GM19438 (cell line): ENCODE results near the gene NR2F1.
"Not testable (repeated sequence)": the region's sequence is repeated elsewhere in the genome, so short reads cannot be mapped to it uniquely, and the experiment has no call there.

Experiments used
- ATAC-seq: cut with Tn5 transposase; IDR thresholded peaks from one replicate; pipeline ENCODE4 v1.9.1; 2021; ENCODE audit warnings: low read depth; ENCODE audit not compliant: unreplicated experiment

NR2F1 gene

DNA sequence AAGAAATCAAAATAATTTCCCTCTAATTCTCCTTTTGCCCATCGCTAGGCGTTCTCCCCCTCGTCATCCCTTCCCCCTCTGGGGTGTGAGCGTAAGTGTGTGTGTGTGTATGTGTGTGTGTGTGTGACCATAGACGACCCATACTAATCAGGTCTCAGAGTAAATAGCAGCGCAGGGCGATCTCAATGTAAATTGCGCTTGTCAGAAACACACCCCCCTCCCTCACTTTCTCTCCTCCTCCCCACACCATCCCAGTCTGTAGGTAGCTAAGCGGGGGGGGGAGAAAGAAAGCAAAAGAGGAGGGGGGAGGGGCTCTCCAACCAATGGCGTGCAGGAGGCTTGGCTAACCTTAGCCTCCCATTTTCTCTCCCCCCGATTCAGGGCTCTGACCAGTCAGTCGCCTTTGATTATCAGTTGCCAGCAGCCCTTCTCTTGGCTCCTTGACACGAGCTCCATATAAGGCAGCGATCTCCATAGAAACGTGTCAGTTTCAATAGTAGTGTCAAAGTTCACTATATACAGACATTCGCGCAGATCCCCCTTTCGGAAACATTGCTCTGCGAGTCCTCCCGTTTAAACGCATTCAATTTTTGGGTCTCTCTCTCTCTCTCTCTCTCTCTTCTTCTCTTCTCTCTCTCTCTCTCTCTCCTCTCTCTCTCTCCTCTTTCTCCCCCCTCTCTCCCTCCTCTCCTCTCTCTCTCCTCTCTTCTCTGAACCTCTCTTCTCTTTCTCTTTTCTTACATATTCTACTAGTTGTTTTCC, at the start of gene NR2F1:
Gene NR2F1, plus strand, starts transcription at position 546 of the 762 bp plus-strand sequence. CDS start 1,802 bp downstream, outside the sequence.
- ATAC-seq: no peak

DNA sequence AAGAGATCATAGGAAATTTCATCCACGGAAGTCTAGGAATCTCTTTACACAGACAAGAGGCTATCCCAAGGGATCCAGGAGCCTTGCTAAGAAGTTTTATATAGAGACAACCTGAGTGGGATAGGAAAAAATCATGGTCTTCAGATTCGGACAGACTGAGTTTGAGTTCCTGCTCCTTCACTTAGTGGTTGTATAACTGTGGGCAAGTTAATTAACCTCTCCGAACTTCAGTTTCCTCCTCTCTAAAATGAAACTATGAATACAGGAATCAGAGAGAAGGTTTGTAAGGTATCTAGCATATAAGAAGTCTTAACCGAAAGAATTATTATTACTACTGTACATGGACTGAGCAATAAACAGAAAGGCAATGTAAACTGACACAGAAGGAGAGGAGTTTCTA, 37.1 kb upstream of the NR2F1 start:
- ATAC-seq: no peak

DNA sequence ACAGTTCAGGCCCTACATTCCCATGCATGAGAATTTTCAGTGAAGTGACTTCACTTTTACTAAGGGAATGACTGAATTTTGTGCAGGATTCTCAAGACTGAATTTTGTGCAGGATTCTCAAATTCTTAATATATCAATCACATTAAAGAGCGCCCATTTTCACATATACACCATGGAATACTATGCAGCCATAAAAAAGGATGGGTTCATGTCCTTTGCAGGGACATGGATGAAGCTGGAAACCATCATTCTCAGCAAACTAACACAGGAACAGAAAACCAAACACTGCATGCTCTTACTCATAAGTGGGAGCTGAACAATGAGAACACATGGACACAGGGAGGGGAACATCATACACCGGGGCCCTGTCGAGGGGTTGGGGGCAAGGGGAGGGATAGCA, 33.4 kb upstream of the NR2F1 start:
- not testable (repeated sequence) for ATAC-seq

DNA sequence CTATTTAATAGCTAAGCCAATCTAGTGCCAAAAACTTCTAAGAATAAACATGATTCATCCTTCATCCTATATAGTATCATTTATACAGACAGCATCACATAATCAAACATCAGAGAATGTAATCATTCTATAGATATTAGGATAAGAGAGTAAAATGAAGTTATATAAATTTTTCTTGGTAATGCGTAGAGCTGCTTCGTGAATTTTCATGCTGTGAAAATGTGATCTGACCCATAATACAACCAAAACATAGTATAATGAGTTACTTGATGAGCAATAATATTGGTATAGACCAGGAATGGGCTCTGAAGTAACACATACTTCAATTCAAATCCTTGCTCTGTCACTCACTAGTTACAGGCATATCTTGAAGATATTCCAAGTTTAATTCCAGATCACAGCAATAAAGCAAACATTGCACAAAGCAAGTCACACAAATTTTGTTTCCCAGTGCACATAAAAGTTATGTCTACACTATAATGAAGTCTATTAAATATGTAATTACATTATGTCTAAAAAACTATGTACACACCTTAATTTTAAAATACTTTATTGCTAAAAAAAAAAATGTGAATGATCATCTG, 25.9 kb upstream of the NR2F1 start:
- ATAC-seq: no peak

DNA sequence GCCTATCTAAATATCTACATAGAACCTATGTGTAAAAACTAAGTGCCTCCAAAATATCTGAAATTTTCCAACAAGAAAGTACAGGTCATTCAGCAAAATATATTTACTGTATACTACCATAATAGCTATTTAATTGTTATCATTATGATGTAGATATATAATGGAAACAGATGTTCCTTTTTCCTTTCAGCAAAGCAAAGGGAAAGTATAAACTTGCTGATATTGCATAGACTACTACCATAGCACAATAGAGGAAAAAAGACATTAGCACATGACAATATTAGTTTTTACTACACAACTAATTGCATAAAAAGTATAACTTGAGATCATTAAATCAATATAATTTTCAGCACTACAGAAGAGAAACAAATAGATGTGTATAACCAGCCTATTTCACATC, 16.9 kb upstream of the NR2F1 start:
- no peak for ATAC-seq

DNA sequence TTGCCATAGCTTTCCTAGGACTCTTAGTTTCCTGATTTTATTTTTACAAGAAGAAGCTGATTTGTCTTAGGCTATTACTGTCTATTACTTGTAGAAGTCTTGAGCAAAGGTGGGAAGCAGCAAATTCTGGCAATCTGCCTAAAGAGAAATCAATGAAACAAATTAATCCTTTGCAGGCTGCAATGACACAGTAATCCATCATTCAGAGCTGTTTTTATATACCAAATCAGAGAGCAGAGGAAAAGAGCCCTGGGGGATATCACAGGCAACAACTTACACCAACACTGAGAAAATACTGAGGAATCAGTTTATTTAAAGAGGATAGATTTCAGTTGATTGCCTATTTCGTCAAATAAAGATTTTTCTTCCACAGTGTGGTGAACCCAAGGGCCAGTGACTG, 15.6 kb upstream of the NR2F1 start:
- no peak for ATAC-seq

DNA sequence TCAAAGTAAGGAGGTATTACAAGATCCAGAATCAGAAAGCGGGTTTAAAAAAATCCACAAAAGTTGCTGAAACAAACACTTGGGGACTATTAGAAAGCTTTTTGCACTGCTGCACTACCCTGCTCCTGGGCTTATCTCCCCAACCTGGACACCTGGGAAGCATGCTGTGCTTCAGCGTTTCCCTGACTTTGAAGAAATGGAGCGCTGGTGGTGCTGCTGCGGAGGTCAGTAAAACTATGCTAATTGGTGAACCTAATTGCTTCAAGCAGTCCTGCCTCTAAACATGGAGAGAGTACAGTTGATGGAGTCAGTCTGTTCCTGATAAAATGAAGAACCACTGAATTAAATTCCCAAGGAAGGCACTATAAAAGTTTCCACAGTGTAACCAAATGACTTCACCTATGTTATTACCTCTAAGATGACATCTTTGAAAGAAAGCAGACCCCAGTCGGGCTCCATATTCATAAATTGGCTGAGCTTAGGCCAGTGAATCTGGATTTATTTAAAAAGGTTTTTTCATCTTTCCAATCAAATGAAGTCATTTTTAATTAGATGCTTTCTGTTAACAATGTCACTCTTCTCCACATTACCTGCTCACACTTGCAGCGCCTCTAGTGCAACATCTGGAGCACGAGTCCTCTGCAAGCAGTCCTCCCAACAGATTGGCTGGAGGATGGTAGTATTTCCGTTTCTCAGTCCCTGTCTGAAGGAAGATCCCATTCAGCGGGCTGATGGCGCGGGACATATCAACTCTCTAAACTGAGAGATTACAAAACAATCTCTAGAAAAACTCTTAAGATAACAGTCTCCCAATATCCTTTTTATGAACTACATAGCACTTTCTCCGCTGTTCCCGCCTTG, 13.5 kb upstream of the NR2F1 start:
- ATAC-seq: no peak

DNA sequence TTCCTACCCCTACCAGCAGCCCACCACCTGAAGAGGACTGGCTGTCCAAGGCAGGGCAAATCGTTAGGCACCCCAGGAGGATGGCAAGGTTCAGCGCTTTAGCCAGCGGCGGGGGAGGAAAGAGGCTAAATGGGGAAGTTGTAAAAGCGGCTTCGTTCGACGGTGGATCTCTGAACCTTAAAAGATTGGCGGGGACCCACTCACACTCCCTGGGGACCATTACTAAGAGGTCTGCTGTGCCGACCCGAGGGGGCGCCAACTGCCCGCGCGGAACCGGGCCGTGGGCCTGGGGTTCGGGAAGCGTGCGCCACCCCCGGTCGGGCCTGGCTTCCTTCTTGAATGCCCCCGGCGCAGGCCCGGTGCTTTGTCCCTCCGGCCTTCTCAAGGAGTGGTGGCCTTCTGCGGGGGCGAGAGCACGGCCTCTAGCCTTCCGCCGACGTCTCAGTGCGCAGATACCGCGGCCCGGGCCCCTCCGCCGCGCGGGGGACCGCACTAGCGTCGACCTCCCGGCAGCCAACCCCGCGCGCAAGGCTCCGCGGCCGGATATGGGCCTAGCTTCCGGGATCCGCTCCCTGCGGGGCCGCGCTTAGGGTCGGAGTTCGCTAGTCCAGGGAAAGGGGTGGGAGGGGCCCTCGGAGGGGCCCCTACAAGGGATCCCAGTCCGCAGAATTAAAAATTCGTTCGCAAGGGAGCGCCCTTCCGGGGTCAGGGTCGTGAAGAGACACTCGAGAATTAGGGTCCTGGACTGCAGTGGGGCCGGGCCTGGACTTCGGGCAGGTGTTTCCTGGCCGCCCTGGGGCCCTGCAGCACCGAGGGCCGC, 12.5 kb upstream of the NR2F1 start:
- ATAC-seq: peak; percentile 49

DNA sequence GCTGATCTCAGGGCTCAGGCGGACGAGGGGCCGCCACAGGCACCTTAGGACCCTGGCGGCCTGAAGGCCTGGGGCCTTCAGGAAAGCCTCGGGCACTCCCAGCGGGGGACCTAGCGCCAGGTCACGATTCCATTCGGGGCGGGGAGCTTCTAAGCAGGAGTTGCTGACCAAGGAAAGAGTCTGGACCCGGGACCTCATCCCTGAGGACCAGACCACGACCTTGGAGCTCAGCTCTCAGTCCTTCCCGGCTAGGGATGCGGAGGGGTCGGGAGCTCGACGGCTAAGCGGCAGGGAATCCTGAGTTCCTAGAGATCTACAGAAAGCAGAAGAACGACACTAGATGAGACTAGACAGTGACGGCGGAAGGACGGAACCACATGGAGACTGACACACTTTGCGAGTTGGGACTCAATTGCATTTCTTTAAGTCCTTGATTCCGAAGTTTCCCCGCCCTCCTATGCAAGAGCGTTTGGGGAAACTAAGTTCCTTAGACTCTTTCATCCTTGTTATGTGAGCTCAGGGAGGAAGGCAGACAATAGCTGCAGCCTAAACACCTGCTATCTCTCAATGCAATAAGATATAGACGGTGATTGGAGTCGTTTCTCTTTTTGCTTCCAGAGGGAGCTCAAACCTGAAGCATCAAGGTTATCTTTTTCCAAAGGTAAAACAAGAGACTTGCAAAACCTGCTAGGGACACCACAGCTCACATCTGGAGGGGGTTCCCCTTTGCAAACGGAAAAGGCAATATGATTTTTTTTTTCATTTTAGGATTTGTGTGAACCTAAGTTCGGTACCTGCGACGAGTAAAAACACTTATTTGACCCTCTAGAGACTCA, 11.7 kb upstream of the NR2F1 start:
- ATAC-seq: no peak

DNA sequence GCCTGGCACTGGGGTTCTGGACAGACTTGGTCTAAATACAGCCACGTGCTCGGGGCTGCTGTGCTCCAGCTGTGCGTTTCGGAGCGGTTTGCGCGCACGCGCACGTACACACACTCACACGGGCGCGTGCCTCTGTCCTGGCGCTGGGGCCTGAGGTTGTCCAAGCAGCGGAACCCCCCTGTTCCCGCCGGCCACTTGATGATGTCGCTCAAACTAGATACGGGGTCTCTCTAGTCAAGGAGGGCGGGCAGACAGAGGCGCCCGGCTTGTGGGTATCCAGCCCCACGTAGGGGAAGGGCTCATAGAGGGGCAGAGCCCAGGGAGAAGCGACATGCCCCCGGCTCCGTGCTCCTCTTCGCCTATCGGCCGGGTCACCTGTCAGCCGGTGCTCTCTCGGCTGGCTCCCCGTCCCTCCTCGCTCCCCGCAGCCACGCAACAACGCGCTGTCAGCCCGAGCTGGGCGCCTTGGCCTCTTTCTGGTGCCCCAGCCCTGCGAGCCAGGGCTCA, 10.9 kb upstream of the NR2F1 start:
- no peak for ATAC-seq

DNA sequence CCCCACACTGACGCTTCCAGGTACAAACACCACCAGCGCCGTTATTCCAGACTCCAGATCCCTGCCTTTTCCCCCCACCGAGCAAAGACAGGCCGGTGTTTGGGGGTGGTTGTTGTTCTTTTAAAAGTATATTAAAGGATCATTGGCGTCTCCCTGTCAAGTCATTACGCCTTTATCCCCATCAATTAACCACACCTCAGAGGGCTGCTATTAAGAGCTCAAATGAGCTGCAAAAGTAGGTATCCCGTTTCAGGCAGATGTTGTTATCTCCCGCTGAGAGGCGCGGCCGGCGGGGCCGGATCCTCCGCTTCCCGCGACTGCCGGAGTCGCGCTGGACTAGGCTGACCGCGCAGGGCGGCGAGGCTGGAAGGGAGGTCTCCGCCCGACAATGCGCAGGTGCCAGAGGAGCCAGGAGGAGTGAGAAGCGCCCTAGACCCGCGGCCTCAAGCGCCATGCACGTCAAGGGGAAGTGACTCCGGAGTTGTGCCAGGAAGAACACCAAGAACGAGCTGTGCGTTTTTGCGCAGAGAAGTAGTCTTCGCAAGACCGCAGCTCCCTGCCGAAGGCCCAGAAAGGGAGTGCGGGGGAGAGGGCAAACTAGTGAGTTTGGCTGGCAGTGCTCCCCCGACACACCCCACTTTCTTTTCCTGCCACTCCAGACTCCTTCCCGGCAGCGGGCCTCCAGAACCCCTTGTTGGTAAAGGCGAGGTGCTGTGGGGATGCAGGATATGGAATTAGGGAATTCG, 10.2 kb upstream of the NR2F1 start:
- ATAC-seq: no peak

DNA sequence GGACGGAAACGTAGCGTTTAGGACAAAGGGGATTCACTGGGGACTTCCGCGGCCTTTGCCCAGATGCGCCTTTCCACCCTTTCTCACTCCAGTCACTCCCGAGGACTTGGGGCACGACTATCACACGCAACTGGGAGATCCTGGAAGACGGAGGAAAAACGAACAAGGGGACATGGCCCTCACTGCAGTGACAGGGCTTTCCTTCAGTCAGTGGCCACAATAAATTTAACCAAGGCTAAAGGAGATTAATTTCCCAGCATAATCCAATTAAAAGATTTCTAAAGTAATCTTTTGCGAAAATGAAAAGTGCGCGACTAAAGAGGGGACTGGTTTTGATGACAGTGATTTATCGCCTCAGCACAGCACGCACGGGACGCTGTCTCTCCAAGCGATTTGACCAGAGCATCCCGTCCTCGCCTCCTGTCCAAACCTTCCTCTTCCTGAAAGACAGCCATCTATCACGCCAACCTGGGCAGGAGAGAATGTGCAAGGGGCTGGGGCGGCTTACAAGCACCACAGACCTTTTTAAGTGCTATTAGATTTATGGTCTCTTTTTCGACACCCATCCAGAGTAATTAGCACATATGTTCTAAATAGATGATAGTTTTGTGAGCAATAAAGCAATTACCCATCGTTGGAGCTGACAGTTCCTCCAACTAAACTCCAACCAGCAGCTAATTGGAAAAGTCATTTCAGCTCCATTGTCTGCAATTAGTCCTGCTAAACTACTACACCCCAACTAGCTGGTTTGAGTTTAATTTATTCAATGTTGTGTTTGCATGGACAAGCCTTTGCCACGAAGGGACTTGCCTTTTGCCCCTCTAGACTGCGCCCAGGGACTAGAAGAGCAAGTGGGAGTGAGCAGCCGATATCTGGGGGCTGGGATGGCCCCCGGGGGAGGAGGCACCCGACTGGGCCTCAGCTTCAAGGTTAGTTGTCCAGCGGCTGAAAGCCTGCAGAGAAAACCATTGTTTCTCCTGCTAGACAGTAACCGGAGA, 9.4 kb upstream of the NR2F1 start:
- no peak for ATAC-seq

DNA sequence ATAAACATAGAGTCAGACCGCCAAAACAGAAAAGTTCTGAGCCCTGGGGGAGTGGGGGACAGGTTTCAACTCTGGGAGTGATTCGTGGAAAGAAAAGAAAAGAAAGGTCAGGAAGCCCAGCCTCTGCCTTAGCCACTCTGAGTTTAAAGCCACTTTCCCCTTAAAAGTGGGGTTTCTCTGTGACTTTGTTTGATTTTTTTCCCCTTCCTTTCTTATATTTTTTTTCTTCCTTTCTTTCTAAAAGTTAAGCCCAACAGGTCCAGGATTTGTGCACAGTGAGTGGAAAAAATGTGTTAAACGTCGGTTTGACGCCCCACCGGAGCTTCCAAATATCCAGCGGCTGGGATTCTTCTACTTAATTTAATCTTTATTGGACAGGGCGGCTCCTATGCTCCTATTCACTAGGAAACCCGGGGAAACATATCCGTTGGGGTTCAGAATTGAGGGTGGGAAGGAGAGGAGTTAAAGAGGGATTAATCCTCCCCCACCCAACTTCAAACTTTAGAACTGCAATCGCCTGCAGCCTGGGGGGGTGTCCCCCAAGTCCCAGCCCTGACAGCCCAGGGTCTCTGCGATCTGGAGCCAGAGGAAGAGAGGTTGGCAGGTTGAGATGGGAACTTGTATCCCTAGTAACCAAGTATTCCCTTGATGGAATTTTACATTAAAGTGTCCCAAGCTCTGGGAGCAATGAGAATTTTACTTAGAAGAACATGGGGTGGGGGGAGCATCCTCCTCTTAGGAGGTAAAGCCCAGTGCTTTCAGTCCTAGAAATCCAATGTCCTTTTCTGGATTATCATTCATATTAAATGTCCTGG, 8.3 kb upstream of the NR2F1 start:
- ATAC-seq: no peak

DNA sequence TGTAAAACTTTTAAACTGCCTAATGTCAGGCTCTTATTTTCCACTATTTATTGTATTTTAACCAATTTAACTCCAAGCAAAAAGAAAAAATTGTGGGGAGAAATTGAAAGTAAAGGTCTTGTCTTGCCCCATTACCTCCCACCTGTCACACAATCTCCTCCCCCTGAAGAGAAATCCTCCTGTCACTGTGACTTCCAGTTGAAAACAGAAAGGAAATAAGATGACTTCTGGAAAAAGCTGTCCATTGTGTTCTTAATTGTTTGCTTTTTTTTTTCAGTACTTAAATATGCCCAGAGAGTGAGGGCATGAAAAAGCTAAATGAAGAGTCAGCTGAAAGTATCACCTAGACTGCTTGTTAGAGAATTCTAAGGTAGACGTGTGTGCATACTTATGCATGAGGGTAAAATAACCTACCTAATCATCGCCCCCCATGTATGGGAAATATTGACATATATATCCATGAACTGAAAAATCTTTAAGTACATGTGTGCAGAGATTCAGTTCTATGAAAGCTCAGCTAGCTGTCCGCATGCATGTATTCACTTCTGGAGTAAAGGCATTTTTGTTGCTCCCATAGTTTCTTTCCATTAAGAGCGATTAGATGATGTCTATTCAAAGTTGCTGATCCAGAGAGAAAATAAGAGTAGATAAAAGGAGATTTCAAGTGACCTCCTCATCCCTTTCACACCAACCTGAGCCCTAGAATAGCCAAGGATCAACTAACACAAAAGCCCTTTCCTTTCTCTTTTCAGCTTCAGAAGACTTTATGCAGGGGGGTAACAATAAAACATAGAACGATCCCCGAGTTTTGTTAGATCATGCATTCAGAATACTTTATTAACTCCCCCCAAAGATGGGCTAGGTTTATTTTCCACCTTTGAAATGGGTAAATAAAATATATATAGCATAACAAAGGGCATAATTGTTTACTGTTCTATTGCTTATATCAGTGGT, 7.3 kb upstream of the NR2F1 start:
- ATAC-seq: no peak

DNA sequence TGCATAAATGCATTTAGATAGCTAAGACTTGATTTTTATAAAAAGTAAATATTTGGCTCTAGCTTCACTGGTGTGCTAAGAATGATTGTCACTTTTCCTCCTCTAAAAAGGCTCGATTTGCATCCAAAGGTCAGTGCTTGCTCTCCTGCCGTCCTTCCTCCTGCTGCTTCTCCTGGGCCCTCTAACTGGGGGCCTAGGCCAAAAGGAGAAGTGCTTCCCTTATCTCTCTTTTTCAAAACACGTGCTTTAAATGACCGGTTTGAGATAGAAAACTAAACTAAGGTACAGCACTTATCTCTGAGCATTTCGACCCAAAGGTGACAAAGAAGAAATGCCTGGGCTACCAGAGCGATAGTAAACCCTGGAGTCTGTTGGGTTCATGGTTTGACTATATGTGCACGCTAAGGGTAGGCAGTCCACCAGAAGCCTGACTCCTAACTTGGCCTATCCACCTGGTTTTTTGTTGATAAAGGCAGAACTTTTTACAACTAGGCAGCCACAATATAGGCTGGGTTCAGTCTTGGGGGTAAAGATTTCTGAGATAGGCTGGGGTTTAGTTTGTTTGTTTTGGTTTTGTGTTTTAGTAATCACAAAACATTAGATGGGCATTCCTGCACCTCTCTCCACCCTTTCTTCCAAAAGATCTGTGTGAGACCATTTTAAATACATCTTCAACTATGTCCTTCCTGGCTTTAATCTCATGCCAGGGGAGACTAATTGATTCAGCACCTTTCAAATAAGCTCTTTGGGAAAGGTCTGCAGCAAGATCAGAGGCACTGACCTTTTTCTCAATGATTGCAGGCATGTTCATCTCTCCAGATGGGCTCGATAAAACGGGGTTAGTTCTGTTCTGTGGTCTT, 5.8 kb upstream of the NR2F1 start:
- ATAC-seq: no peak
